RKO (cell line): ENCODE measurements around the gene DNAJC11.
A peak's percentile ranks its signal among the peaks of the same experiment; 100 is the strongest.

Experiments
- DNase-seq: peaks from one replicate; pipeline ENCODE4 v3.0.0-alpha.2; 2016; ENCODE audit warnings: low spot score

DNAJC11 gene

GRCh38 chr1:6599141-6599975 is 102.3 kb downstream of the DNAJC11 start:
- DNase-seq: peak; percentile 66

- DNase-seq: no peak
These were observed 103.9 kb downstream of the DNAJC11 start for GRCh38 chr1:6597777-6598131.

DNA sequence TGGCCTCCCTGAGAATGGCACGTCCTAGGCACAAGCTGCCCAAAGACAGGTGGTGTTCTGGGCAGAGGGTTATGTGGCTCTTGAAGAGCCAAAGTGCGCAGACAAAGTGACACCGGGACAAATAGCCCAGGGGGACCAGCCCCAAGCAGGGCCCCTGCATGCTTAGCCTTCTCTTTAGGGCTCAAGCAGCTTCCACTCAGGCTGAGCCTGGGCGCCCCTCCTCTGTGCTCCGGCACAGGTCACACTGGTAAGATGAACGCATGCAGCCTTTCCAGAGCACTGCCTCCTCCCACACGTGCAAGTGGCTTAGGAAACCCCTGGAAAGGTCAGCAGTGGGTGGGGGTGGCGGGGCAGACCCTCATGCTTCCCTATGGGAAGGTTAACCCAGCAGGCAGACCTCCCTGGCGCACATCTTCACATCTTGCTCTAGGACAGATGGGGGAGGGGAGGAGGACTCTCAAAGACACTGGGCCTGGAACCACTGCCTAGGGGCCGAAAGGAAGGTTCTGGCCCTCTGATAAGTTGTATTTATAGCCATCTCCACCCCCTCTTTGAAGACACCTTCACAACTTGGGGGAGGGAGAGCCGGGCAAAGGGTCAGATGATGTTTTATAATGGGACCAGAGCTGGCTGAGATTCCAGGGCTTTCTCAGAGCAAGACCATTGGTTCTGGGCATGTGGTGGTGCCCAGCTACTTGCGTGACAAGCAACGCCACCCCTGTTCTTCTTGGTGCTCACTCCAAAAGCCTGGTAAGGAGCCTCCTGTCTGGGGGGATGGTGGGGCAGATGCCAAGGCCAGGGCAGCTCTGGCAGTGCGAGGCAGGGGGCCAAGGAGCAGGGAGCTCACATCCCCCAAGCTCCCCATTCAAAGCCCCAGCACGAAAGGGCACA is 104.5 kb downstream of the DNAJC11 start:
- no peak for DNase-seq

- no peak for DNase-seq
These were observed 105.3 kb downstream of the DNAJC11 start for GRCh38 chr1:6596351-6596750.

- DNase-seq: no peak
These were observed 106.5 kb downstream of the DNAJC11 start for GRCh38 chr1:6594977-6595740.

GRCh38 chr1:6593810-6594209 is 107.8 kb downstream of the DNAJC11 start:
- DNase-seq: no peak

- DNase-seq: no peak
These were observed 108.6 kb downstream of the DNAJC11 start for GRCh38 chr1:6592865-6593593.

DNA sequence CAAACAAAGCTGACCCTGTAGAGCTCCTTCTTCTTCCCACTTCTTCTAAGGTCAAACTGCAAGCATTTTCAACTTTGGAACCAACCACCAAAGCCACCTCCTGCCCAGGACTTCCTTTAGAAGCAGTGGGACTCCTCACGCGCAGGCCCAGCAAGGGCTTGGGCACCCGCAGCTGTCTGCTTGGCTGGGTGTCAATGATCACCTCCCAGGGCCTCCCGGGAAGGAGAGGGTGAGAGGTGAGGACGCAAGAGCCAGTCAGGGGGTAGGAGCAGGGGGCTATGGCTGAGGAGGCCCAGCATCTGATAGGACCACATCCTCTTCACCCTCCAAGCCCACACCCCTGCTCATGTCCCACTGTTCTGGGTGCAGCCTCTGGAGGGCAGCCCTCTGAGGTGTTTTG is 109.2 kb downstream of the DNAJC11 start:
- no peak for DNase-seq

DNA sequence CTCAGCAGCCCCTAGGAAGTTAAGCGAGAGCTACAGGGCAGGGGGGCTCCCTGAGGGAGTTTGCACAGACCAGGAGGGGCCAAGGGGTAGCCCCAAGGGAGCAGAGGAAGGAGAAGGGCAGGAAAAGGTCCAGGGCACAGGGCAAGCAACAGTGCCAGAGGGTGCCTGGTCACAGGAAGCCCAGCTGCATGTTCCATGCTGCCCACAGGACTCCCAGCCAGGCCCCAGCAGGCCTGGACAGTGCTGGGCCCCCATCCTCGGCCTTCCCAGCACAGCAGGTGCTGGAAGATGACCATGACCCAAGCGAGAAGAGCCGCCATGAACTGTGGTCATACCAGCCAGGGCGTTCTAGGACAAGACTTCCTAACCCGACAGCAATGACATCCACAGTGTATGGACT is 110.0 kb downstream of the DNAJC11 start:
- DNase-seq: no peak

DNA sequence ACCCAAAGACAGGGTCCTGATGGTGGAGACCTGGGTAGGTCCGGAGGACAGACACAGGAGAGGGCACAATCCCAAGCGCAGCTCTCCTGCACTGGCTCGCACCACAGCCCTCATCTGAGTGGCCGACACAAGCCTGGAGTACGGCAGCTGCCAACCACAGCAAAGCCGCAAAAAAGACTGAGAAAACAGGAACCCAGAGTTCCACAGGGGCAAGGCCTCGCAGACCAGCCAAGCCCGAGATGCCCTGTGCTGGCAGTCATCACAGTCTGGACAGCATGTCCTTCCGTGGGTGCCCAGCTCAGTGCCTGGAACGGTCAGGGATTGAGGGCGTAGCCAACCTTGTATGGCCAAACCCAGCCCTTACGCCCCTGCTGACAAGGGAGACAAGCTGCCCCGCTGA is 110.4 kb downstream of the DNAJC11 start:
- DNase-seq: no peak

DNA sequence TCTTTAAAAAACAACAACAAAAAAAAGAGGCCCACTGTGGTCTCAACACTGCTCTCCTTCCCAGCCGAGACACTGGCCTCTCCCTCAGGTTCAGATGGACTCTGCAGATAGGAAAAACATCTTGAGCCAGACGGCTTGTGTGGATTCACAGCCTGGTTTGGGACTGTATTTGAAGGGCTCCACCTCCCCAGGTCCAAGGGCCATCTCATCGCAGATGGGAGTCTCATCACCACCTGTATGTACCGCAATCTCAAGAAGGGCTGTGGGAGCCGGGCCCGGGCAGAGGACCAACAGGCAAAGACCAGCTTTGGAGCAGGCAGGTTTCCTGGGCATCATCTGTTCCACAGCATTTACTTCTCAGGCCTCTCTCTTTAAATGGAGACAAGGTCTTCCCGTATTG is 111.6 kb downstream of the DNAJC11 start:
- DNase-seq: no peak

DNA sequence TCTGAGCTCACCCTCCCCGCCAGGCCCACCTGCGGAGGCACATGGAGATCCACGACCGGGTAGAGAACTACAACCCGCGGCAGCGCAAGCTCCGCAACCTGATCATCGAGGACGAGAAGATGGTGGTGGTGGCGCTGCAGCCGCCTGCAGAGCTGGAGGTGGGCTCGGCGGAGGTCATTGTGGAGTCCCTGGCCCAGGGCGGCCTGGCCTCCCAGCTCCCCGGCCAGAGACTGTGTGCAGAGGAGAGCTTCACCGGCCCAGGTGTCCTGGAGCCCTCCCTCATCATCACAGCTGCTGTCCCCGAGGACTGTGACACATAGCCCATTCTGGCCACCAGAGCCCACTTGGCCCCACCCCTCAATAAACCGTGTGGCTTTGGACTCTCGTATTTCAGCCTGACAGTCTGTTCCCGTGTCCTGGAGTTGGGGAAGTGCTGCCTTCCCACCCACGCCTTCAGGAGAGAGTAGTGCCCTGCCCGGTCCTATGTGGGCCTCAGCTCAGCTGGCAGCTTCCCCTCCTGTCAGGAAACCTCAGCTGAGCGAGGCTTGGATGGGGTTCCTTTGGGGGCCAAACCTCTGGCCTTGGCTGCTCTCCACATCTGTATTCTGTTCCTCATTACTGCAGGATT is 112.6 kb downstream of the DNAJC11 start:
- no peak for DNase-seq

GRCh38 chr1:6588128-6588892 is 113.3 kb downstream of the DNAJC11 start:
- no peak for DNase-seq

DNA sequence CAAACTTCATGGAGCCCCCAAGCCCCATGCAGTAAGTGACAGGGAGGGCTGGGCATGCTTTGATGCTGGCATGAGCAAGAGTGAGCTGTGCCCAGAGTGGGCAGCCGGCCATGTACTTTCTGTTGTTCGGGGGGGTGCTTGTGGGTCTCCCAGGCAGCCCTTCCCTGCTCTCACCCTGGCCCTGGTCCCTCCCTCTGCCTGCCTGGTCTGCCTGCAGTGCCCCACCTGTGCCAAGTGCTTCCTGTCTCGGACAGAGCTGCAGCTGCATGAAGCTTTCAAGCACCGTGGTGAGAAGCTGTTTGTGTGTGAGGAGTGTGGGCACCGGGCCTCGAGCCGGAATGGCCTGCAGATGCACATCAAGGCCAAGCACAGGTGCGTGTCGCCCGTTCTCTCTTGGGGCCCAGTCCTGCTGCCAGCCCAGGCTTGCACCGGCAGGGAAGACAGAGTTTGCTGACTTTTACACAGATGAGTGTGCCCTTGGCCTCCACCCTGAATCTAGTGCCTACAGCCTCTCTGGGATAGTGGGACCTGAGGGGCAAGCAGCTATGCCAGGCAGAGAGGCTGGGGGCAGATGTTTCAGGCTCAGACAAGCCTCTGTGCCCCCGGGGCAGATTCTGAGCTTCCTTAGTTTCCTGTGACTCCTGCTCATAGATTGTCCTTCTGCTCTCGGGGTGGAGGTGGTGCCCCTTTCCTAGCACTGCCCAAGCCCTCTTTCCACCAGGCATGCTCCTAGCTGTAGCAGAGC is 114.2 kb downstream of the DNAJC11 start:
- DNase-seq: no peak

DNA sequence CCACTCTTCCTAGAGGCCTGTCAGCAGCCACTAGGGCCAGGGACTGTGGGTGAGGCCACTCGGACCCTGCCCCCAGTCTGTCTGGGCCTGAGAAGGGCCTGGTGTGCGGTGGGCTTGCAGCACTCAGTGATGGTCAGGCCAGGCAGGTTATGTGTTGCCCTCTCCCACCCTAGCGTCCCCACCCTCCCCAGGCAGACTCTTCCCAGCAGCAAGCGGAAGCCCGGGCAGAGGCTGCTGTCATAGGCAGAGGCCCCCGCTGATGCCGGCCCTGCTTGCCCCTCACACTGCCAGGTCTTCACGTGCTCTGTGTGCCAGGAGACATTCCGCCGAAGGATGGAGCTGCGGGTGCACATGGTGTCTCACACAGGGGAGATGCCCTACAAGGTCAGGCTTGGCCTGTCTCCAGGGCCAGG is 115.2 kb downstream of the DNAJC11 start:
- DNase-seq: no peak

DNA sequence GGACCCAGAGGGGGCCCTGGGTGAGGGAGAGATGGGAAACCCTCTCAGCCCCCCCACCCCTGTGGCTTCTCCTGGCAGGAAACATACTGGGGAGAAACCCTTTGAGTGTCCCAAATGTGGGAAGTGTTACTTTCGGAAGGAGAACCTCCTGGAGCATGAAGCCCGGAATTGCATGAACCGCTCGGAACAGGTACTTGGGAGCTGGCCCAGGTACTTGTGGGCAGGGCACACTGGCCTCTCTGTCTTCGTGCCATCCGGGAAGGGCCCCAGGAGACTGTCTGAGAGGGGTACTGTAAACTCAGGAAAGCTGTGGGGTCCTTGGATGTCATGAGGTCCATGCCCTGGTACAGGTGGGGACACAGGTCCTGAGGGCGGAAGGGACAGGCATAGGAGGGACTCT is 115.8 kb downstream of the DNAJC11 start:
- DNase-seq: no peak

- no peak for DNase-seq
These were observed 116.4 kb downstream of the DNAJC11 start for GRCh38 chr1:6585081-6585722.
